PC-9 (cell line): ENCODE measurements around the gene NCOA3. TPM values are rescaled to one million over a fixed set of nuclear protein-coding genes. Genes with fewer than 3 reads are reported as not detected.

Experiments
- BruUV-seq: library from RNA; stranded (reverse); fragments of 400-500 nt; replicated peaks from 2 replicates; lab custom pipeline; 2021; lab: Mats Ljungman, UMichigan
- CTCF ChIA-PET: fragments of 300-600 bp; sonication (Branson Sonifier 250); formaldehyde crosslinking; loops from one replicate; lab custom pipeline; 2022; ENCODE audit warnings: antibody characterized with exemption; lab: Charles Lee
- POLR2A ChIA-PET: fragments of 300-600 bp; sonication (Branson Sonifier 250); formaldehyde crosslinking; loops from one replicate; lab custom pipeline; 2022; ENCODE audit warnings: antibody characterized with exemption; ENCODE audit not compliant: unreplicated experiment; lab: Charles Lee
- DNase-seq, 2 experiments: peaks; one replicate each; pipeline versions ENCODE4 v3.0.0 to v3.0.0-alpha.2; 2015 to 2022; ENCODE audit warnings: mixed read lengths in 1 of 2
- H2AFZ ChIP-seq: fragments of 200-600 bp; sonication (generic); 2 replicates; pipeline ENCODE4 v1.8.1; 2017; ENCODE audit warnings: antibody characterized with exemption
- H3F3A ChIP-seq: fragments of 200-600 bp; sonication (generic); 2 replicates; pipeline ENCODE4 v1.8.1; 2017; ENCODE audit warnings: antibody characterized with exemption, mild to moderate bottlenecking, low read depth; ENCODE audit not compliant: insufficient read depth
- H3K27ac ChIP-seq: fragments of 200-600 bp; sonication (generic); 2 replicates; pipeline ENCODE4 v1.6.1; 2016; ENCODE audit warnings: mixed run types
- H3K27me3 ChIP-seq: fragments of 200-600 bp; sonication (generic); 2 replicates; pipeline ENCODE4 v1.6.1; 2016; ENCODE audit warnings: low read depth, mixed run types; ENCODE audit not compliant: insufficient read depth
- H3K36me3 ChIP-seq: fragments of 200-600 bp; sonication (generic); 2 replicates; pipeline ENCODE4 v1.6.1; 2016; ENCODE audit warnings: low read depth, mixed run types
- H3K4me1 ChIP-seq: fragments of 200-600 bp; sonication (generic); replicated peaks from 2 replicates; pipeline ENCODE4 v1.6.1; 2016; ENCODE audit warnings: mixed run types; ENCODE audit not compliant: insufficient read depth
- H3K4me2 ChIP-seq: fragments of 200-600 bp; sonication (generic); 2 replicates; pipeline ENCODE4 v1.6.1; 2017; ENCODE audit warnings: mixed run types
- H3K4me3 ChIP-seq: fragments of 200-600 bp; sonication (generic); 2 replicates; pipeline ENCODE4 v1.6.1; 2016; ENCODE audit warnings: mixed run types
- H3K79me2 ChIP-seq: fragments of 200-600 bp; sonication (generic); 2 replicates; pipeline ENCODE4 v1.6.1; 2017; ENCODE audit warnings: low read depth, mixed run types
- H3K9me2 ChIP-seq: fragments of 200-600 bp; sonication (generic); 2 replicates; pipeline ENCODE4 v1.8.1; 2017; ENCODE audit warnings: mild to moderate bottlenecking; ENCODE audit not compliant: insufficient read depth
- H3K9me3 ChIP-seq: fragments of 200-600 bp; sonication (generic); 2 replicates; pipeline ENCODE4 v1.8.1; 2016; ENCODE audit warnings: low read depth; ENCODE audit not compliant: insufficient read depth
- H4K20me1 ChIP-seq: fragments of 200-600 bp; sonication (generic); 2 replicates; pipeline ENCODE4 v1.8.1; 2017; ENCODE audit not compliant: insufficient read depth
- CTCF ChIP-seq: fragments of 200-600 bp; sonication (generic); conservative IDR thresholded peaks from 2 replicates; pipeline ENCODE4 v1.6.1; 2017; ENCODE audit warnings: mixed run types, antibody characterized with exemption, mild to moderate bottlenecking, moderate library complexity
- EZH2 ChIP-seq: fragments of 200-600 bp; sonication (generic); IDR thresholded peaks from 2 replicates; pipeline ENCODE4 v1.8.0; 2017; ENCODE audit warnings: antibody characterized with exemption, low read depth
- intact Hi-C: fragments of 100-400 bp; cut with micrococcal nuclease; formaldehyde crosslinking; loops from one replicate; pipeline ENCODE4 v1.10.0; 2022; ENCODE audit not compliant: unreplicated experiment
- total RNA-seq: library from RNA; stranded (reverse); gene quantifications from 2 replicates; pipeline ENCODE4 v1.2.3, GENCODE V29; 2021

The NCOA3 gene
- total RNA-seq, 1 experiment from 2014 or later, result 78.0 TPM

GRCh38 chr20:47669927-47670890 is 168.5 kb downstream of the NCOA3 start:
- Histone ChIP-seq H2AFZ (no peak overlapping the region), H3K79me2 (peaks cover 10% of the 10 kb centered on the region; the same call in 1 of the 2 replicates), H3K4me3 (no peak overlapping the region), H3K27ac (no peak overlapping the region), H3F3A (peaks cover 87% of the 10 kb centered on the region), H3K27me3 (no peaks in the 10 kb centered on the region), H3K9me2 (no peaks in the 10 kb centered on the region), H3K4me1 (no peaks in the 10 kb centered on the region), H3K9me3 (no peaks in the 10 kb centered on the region), H3K4me2 (no peak overlapping the region), H3K36me3 (peaks cover 75% of the 10 kb centered on the region), H4K20me1 (peaks cover 31% of the 10 kb centered on the region; the same call in 1 of the 2 replicates)
- no peak for DNase-seq
- no TSS peak for BruUV-seq
- no peak for TF ChIP-seq CTCF
- no peak for TF ChIP-seq EZH2
- POLR2A ChIA-PET, result no interaction called here
- CTCF ChIA-PET, result interaction anchor here (0.7 kb wide), 1 partner anchor 625 kb away, joined by 3 read pairs; no protein-coding TSS in a partner anchor
- intact Hi-C loops, result no loop called here

- ChIA-PET CTCF (interaction anchor here (0.7 kb wide), 1 partner anchor 625 kb away, joined by 3 read pairs; no protein-coding TSS in a partner anchor), POLR2A (no interaction called here)
- TF ChIP-seq EZH2 (no peak), CTCF (no peak)
- intact Hi-C loops, result no loop called here
- peaks cover 33% of the 10 kb centered on the region; the same call in 1 of the 2 replicates for H4K20me1 ChIP-seq
- H2AFZ ChIP-seq, result no peak overlapping the region
- H3K36me3 ChIP-seq, result peaks cover 80% of the 10 kb centered on the region
- H3K4me1 ChIP-seq, result no peaks in the 10 kb centered on the region
- no peaks in the 10 kb centered on the region for H3K27me3 ChIP-seq
- H3K27ac ChIP-seq, result no peak overlapping the region
- peaks cover 88% of the 10 kb centered on the region for H3F3A ChIP-seq
- H3K4me3 ChIP-seq, result no peak overlapping the region
- H3K9me2 ChIP-seq, result no peaks in the 10 kb centered on the region
- no peak for DNase-seq
- H3K9me3 ChIP-seq, result no peaks in the 10 kb centered on the region
- no TSS peak for BruUV-seq
- H3K4me2 ChIP-seq, result no peak overlapping the region
- peaks cover 10% of the 10 kb centered on the region; the same call in 1 of the 2 replicates for H3K79me2 ChIP-seq
Observed at GRCh38 chr20:47670913-47671312, 169.2 kb downstream of the NCOA3 start.

GRCh38 chr20:47672166-47672565 is 170.5 kb downstream of the NCOA3 start:
- Histone ChIP-seq H3K27me3 (no peaks in the 10 kb centered on the region), H3K4me2 (no peak overlapping the region), H4K20me1 (peaks cover 38% of the 10 kb centered on the region), H3K4me1 (no peaks in the 10 kb centered on the region), H3K79me2 (peaks cover 19% of the 10 kb centered on the region; the same call in 1 of the 2 replicates), H2AFZ (no peak overlapping the region), H3K36me3 (peaks cover 80% of the 10 kb centered on the region), H3K9me2 (no peaks in the 10 kb centered on the region), H3K27ac (no peak overlapping the region), H3K4me3 (no peak overlapping the region), H3F3A (peaks cover 90% of the 10 kb centered on the region), H3K9me3 (no peaks in the 10 kb centered on the region)
- POLR2A ChIA-PET, result interaction anchor here (0.6 kb wide), 1 partner anchor 800 kb away, joined by 12 read pairs; no protein-coding TSS in a partner anchor
- intact Hi-C loops, result no loop called here
- no peak for DNase-seq
- CTCF ChIA-PET, result no interaction called here
- TF ChIP-seq CTCF (no peak), EZH2 (no peak)
- BruUV-seq, result no TSS peak
